HFFc6 (cell line): Measurements from ENCODE around the gene BPIFA1. TPM values are rescaled to one million over a fixed set of nuclear protein-coding genes. Genes with fewer than 3 reads are reported as not detected.

Experiments used
- DNase-seq: peaks from one replicate; pipeline ENCODE4 v3.0.0-alpha.2; 2018
- H3K27ac Mint-ChIP-seq: 2 replicates; pipeline ENCODE4 v1.8.0; 2020; ENCODE audit warnings: mild to moderate bottlenecking, mixed read lengths
- H3K27me3 Mint-ChIP-seq: 2 replicates; pipeline ENCODE4 v1.8.0; 2021; ENCODE audit warnings: mild to moderate bottlenecking, moderate library complexity, mixed read lengths; ENCODE audit not compliant: insufficient read depth
- H3K36me3 Mint-ChIP-seq: 2 replicates; pipeline ENCODE4 v1.8.0; 2021; ENCODE audit warnings: low read depth, mixed read lengths
- H3K4me1 Mint-ChIP-seq: 2 replicates; pipeline ENCODE4 v1.8.0; 2020; ENCODE audit warnings: low read depth, mixed read lengths
- H3K4me3 Mint-ChIP-seq: 2 replicates; pipeline ENCODE4 v1.8.0; 2020; ENCODE audit warnings: mild to moderate bottlenecking, moderate library complexity, mixed read lengths
- H3K9me3 Mint-ChIP-seq: 2 replicates; pipeline ENCODE4 v1.8.0; 2020; ENCODE audit warnings: mild to moderate bottlenecking, mixed read lengths
- CTCF ChIP-seq: fragments of 200-600 bp; sonication (generic); IDR thresholded peaks from 2 replicates; pipeline ENCODE4 v1.5.0; 2021; ENCODE audit warnings: antibody characterized with exemption, mild to moderate bottlenecking
- total RNA-seq, 6 experiments: library from RNA; stranded (reverse); fragmentation: NEBNext Ultra II Directional; extraction: Animal tissue kit (Norgen Biotek cat#: 25700); gene quantifications; 2 replicates in 1 of 6; 3 replicates in 5 of 6; pipeline ENCODE4 v1.2.3, GENCODE V29; 2021

BPIFA1 gene
- total RNA-seq, 6 experiments from 2014 or later, result not detected

- Mint-ChIP-seq H3K27ac (no peak overlapping the region), H3K9me3 (no peaks in the 10 kb centered on the region), H3K27me3 (peaks cover 61% of the 10 kb centered on the region), H3K36me3 (no peaks in the 10 kb centered on the region), H3K4me1 (no peaks in the 10 kb centered on the region), H3K4me3 (no peak overlapping the region)
- no peak for TF ChIP-seq CTCF
- no peak for DNase-seq
Measured at GRCh38 chr20:33277471-33278441, 42.0 kb downstream of the BPIFA1 start.

- no peak for DNase-seq
- Mint-ChIP-seq H3K4me1 (no peaks in the 10 kb centered on the region), H3K4me3 (no peak overlapping the region), H3K36me3 (no peaks in the 10 kb centered on the region), H3K27ac (no peak overlapping the region), H3K27me3 (peaks cover 54% of the 10 kb centered on the region), H3K9me3 (no peaks in the 10 kb centered on the region)
- TF ChIP-seq CTCF, result no peak
Measured at GRCh38 chr20:33278700-33279099, 42.9 kb downstream of the BPIFA1 start.

GRCh38 chr20:33279261-33279910, 43.6 kb downstream of the BPIFA1 start:
- Mint-ChIP-seq H3K9me3 (no peaks in the 10 kb centered on the region), H3K4me3 (no peak overlapping the region), H3K27ac (no peak overlapping the region), H3K27me3 (peaks cover 56% of the 10 kb centered on the region), H3K36me3 (no peaks in the 10 kb centered on the region), H3K4me1 (no peaks in the 10 kb centered on the region)
- DNase-seq, result no peak
- TF ChIP-seq CTCF, result no peak

GRCh38 chr20:33280000-33280680, 44.3 kb downstream of the BPIFA1 start:
- H3K27ac Mint-ChIP-seq, result no peak overlapping the region

More at GRCh38 chr20:33280000-33280680, 44.3 kb downstream of the BPIFA1 start:
- Mint-ChIP-seq H3K36me3 (no peaks in the 10 kb centered on the region), H3K9me3 (no peaks in the 10 kb centered on the region), H3K4me3 (no peak overlapping the region), H3K4me1 (no peaks in the 10 kb centered on the region), H3K27me3 (peaks cover 61% of the 10 kb centered on the region)
- DNase-seq, result no peak
- no peak for TF ChIP-seq CTCF
